ENCODE measurements around the gene IFI16.

- TF ChIP-seq EP300 (IDR thresholded peaks at IDR 0.05; ENCODE audit: low read depth in 2 of 2, low read length in 2 of 2) = no peak
- no peak for TF ChIP-seq EP300 (CRISPR knock-in tag; IDR thresholded peaks at IDR 0.05; ENCODE audit: borderline replicate concordance)
- no peak for TF ChIP-seq YY1 (IDR thresholded peaks at IDR 0.05; ENCODE audit: insufficient read depth, insufficient replicate concordance, low read depth, low read length)
- TF ChIP-seq ZFY (CRISPR knock-in tag; IDR thresholded peaks at IDR 0.05) = no peak
- TF ChIP-seq THAP7 (CRISPR knock-in tag; IDR thresholded peaks at IDR 0.05) = no peak
- TF ChIP-seq TCF7L2 (IDR thresholded peaks at IDR 0.05; ENCODE audit: low read depth, low read length) = no peak
- TF ChIP-seq ATF2 (CRISPR knock-in tag; IDR thresholded peaks at IDR 0.05) = no peak
- TF ChIP-seq CTCF (CRISPR knock-in tag; IDR thresholded peaks at IDR 0.05) = no peak
- TF ChIP-seq MTF2 (CRISPR knock-in tag; IDR thresholded peaks at IDR 0.05; ENCODE audit: borderline replicate concordance) = no peak
- no peak for TF ChIP-seq AFF4 (CRISPR knock-in tag; IDR thresholded peaks at IDR 0.05)
- no peak for TF ChIP-seq ZNF17 (CRISPR knock-in tag; IDR thresholded peaks at IDR 0.05)
Measured at GRCh38 chr1:158984386-158984785, 25.3 kb upstream of the IFI16 start.

All from HepG2 (cell line).